ENCODE data around the gene OCEL1.

Gene OCEL1

DNA sequence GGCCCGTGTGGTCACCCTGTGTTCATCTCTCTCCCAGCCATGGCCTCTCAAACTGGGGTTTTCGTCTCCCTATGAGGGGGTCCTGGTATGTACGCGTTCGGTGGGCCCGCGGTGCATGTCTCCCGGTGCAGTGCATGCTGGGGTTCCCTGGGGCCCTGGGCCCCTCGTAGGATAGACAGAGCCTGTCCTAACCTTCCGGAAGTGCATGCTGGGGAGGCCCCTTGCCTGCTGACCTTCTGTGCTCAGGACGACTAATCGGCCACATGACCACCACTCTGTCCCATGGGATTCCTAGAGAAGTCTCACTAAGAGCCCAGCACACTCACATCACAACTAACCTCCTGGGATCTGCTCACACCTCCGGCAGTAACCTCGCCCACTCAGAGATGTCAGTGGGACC is 15.7 kb upstream of the OCEL1 start:
- no peak for DNase-seq (ENCODE audit: low spot score)

DNA sequence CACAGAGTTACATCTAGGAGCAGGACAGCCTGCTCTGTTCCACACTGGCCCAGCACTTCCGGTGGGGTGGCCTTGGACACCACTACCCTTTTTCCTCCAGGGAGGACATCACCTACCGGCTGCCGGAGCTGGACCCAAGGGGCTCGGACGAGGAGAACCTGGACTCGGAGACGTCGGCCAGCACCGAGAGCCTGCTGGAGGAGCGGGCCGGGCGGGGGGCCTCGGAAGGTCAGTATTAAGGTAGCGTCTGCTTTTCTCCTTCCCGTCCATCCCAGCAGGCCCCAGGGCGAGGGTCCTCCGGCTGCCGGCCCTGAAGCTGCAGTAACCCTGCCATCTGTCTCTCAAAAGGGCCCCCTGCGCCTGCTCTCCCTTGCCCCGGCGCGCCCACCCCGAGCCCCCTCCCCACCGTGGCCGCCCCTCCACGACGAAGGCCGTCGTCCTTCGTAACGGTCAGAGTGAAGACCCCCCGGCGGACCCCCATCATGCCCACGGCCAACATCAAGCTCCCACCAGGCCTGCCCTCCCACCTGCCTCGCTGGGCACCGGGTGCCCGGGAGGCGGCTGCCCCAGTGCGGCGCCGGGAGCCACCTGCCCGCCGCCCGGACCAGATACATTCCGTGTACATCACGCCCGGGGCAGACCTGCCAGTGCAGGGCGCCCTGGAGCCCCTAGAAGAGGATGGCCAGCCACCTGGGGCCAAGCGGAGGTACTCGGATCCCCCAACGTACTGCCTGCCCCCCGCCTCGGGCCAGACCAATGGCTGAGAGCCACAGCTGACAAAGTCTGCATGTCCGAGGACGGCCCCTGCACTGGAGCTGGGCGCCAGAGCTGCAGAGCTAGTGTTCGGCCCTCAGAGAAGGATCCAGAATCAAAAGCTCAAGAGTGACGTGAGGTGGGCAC is 14.2 kb upstream of the OCEL1 start:
- no peak for DNase-seq (ENCODE audit: low spot score)

DNA sequence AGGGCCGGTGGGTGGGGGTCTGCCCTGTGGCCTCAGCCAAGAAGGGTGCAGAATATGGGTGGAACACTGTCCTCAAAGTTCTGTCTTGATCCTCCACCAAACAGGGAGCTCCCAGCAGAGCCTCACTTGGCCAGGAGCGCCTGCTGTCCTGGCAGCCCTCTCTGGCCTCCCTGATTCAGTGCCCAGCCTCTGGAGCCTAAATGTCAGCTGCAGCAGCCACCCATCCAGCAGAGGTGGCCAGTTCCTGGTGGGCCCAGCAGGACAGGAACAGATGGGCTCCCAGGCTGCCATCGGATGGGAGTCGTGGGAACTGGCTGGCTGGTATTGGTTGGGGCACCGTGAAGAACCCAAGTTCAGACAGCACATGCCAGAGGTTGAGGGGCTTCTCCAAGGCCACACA is 12.7 kb upstream of the OCEL1 start:
- no peak for DNase-seq (ENCODE audit: low spot score)

DNA sequence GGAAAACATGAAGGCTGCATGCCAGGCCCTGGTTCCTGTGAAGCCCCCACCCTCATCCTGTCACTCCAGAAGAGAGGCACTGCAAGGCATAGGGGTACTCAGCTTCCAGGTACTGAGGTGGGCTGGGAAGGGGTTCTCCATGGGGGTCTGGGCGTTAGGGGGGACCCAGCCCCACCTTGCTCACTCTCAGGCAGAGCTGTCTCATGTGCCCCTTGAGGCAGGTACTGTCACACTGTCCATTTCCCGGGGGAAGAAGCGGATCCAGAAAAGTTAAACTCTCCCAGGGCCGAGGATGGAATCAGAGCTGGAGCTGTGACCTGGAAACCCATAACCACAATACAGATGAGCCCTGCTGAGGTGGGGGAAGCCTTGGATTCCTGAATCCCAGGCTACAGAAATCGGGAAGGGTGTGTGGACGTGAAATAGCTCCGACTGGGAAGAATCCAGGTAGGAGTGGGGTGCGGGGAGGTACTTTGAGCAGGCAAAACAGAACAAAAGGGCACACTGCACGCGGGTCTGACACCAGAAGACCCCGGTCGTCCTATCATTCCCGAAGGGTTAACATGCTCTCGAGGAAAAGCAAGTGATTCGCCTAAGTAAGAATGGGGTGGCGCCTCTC is 11.4 kb upstream of the OCEL1 start:
- no peak for DNase-seq (ENCODE audit: low spot score)

DNA sequence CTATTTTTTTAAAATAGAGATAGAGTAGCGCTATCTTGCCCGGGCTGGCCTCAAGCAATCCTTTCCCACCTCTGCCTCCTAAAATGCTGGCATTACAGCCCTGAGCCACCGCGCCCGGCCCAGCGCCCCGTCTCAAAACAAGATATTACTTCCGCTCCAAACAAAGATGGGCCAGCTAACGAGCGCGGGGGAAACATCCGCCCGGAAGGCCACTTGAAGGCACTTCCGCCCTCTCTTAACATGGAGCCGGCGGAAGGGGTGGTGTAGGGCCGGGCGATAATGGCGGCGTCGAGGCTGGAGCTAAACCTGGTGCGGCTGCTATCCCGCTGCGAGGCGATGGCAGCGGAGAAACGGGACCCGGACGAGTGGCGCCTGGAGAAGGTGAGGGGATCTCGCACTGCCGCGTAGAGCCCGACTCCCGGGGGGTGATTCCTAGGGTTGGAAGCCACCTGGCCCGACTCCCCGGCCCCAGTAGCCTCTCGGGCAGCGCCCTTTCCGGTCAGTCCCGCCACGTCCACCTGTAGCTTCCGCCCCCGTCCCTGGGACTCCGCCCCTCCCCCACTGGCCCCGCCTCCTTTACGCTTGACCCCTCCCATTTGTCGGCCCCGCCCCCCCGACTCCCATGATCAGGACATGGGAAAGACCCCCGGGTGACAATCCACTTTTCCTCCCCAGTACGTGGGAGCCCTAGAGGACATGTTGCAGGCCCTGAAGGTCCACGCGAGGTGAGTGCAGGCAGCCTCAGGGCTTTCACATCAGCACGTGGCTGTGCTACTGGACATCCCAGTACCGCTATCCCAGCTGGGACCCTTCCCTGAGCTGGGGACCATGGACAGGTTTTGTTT is 10.7 kb upstream of the OCEL1 start, which contains the start of gene USE1:
USE1 (plus strand) TSS at position 231 of the 845 bp plus-strand sequence; CDS start at position 280, 49 bp downstream.
- peak; percentile 91 for DNase-seq (ENCODE audit: low spot score)

DNA sequence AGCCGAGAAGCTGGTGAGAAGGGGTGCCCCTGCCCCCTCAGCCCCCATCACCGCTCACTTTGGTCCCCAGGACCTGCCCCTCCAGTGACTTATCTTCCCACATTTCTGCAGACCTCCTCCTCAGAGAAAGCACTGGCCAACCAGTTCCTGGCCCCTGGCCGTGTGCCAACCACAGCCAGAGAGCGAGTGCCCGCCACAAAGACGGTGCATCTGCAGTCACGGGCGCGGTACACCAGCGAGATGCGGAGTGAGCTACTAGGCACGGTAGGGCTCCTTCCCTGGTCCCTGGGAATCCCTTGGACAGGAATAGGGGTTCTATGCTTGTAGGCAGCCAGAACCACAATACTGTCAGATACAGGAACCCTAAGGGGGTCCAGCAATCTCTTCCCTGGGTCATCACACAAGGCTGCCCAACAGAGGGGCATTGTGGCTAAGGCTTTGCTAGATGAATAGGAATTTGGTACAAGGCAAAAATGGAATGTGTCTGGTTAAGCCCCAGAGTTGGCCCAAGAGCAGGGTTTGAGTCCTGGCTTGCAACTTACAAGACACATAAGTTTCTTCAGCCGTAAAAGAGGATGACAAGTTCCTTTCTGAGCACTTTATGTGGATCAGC is 9.9 kb upstream of the OCEL1 start:
- no peak for DNase-seq (ENCODE audit: low spot score)

DNA sequence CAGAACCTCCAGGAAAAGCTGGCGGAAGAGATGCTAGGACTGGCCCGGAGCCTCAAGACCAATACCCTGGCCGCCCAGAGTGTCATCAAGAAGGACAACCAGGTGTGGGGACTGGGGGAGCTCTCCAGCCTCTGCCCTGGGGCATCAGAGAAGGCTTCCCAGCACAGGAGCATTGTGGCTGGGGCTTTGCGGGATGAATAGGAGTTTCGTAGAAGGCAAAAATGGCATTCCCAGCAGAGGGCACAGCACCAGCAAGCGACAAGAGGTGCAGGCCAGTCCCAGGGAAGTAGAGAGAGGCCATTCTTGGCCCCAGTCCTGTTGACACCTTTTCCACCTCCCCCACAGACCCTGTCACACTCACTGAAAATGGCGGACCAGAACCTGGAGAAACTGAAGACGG is 6.7 kb upstream of the OCEL1 start:
- no peak for DNase-seq (ENCODE audit: low spot score)

DNA sequence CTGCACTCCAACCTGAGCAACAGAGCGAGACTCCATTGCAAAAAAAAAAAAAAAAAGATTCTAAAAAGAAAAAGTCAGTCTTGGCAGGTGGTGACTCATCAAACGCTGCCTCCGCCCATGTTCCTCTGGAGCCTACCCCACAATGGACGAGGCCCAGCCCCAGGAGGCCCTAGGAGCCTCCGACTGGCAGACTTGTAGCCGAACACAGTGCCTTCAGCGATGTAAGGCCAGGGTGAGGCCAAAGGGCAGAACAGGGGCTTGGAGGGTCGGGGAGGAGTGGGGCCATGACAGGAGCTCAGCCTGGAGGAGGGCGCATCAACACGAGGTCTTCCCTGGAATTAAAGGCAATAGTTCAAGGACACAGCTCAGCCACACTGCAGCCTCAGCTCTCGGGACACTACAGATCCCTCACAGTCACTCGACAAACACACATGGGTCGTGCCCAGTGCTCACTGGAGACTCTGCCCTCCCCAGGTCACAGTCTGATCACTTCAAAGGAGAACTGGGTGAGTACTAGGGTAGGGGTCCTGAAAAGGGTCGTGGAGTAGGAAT is 5.7 kb upstream of the OCEL1 start:
- DNase-seq (ENCODE audit: low spot score): no peak

DNA sequence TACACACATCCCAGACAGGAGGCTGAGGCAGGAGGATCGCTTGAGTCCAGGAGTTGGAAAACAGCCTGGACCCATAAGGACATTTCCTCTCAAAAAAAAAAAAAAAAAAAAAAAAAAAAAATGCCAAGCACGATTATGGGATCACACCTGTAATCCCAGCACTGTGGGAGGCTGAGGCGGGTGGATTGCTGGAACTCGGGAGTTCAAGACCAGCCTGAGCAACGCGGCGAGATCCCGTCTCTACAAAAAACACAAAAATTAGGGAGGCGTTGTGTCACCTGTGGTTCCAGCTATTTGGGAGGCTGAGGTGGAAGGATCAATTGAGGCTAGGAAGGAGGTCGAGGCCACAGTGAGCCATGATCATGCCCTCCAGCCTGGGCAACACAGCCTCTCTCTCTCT is 973 bp upstream of the OCEL1 start:
- no peak for DNase-seq (ENCODE audit: low spot score)

DNA sequence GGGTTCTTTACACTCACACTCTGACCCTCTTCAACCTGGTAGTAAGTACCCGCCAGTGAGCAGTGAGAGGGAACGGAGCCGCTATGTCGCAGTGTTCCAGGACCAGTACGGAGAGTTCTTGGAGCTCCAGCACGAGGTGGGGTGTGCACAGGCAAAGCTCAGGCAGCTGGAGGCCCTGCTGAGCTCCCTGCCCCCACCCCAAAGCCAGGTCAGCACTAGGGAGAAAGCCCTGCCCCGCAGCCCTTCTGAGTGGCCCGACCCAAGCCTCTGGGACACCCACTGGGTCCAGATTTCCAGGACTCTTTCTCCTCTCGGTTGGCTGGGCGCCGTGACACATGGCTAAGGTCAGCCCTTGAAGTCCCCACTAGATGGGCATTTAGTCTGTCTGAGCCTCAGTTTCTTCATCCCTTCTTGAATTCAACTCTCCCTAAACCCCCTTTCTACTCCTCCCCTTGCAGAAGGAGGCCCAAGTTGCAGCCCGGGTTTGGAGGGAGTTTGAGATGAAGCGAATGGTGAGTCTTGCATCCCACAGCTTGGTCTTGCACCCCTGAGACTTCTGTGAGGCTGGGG is 1.9 kb downstream of the OCEL1 start:
- DNase-seq (ENCODE audit: low spot score): no peak

DNA sequence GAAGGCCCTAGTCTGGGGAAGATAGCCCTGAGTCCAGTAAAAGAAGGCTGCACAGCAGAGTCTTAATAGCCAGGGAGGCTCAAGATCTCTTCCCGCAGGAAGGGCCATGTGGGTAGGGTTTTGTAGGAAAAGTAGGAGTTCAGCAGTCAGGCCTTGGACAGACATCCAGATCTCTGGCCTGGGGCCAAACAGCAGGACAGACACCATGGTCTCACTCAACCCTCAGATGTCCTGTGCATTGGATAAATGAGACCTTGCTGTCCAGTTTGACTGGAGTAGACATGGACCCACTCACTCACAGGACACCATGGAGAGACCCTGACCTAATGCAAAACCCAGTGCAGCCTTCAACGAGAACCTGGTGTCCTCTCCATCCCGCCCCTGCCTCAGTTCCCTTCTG is 3.9 kb downstream of the OCEL1 start:
- no peak for DNase-seq (ENCODE audit: low spot score)

DNA sequence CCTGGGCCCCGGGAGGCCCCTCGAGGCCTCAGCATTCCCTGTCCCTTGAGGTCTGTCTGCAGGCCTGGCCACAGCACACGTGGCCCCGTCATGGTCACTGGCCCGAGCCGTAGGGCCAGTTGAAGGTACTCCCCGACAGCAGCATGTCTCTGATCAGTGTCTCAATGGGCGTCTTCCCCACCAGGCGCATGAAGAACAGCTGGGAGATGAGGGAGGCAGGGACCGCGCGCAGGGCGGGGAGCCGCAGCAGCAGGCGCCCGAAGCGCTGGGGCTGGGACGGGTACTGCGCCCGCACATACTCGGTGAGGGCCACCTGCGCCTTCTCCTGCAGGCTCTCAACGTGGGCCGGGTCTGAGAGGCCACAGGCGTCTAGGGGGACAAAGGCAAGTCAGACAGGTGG is 6.2 kb downstream of the OCEL1 start:
- no peak for DNase-seq (ENCODE audit: low spot score)

DNA sequence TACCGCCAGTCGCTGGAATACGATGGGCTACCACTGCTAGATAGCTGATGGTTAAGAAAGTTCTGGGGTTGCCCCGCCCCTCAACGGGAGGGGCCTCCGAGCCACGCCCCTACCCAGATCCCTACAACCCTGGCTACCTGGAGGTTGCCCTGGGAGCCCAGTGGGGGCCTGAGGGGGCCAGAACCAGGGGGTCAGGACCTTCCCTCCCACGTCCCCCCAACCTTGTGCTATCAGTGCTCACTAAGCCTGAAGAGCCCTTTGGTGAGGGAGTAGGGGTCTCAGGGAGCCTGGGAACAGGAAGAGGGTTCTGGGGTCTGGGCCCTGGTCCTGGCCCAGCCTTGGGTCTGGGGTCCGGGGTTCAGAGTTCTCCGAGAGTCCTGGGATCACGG is 8.9 kb downstream of the OCEL1 start:
- no peak for DNase-seq (ENCODE audit: low spot score)

DNA sequence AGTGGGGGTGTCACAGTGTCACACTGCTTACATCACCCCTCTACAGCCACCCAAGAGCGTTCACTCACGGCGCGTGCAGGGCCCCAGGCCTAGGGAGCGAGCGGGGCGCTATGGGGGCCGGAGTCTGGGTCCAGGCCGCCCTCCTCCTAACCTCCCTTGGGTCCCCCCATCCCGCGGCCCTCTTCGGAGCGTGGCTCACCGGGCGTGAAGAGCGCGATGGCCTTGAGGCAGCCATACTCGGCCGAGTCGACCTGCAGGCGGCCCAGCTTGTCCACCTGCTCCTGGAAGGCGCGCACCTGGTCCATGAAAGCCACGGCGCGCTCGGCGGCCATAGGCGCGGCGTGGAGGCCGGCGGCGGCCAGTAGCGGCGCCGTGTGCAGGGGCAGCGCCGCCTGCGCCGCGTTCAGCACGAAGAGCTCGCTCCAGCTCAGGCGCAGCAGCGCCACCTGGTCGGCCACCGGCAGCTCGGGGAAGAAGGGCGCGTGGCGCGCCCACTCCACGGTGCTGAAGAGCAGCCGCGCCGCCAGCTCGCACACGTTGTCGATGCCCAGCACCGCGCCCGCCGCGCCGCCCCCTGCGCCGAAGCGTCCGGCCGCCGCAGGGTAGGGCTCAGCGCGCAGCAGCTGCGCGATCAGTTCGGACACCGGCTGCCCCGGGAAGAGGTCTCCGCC is 9.4 kb downstream of the OCEL1 start:
- peak; percentile 60 for DNase-seq (ENCODE audit: low spot score)

DNA sequence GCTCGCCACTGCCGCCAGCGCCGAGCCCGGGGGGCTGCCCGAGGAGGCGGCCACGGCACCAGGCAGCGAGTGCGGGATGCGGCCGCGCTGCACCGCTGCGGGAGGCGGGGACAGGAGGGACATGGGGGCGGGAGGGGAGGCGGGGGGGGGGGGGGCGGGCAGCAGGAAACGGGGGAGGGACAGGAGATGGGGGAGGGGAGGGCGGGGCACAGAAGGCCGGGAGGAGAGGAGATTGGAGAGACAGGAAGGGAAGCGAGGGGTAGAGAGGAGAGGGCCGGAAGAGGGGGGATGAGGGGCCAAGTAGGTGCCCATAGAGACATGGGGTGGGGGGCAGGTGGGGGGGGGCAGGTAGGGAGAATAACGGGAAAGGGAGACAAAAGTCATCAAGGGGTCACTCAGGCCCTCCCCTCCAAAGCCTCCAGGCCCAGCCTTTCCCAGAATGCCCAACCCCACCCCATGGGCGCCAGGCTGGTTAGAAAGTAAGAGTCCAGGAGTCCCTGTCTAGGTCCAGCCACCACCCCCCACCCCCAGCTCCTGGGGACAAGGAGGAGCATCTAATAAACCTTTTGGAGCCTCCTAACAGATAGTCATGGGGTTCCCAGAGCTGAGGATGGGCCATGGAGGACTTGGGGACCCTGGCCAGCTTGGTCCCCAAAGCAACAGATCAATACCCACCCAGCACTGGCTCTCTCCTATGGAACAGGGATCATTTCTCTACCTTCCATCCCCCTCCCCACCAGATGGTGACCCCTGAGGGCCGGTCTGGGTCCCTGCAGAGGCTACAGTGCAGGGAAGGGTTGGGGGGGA is 10.1 kb downstream of the OCEL1 start:
- DNase-seq (ENCODE audit: low spot score): no peak

DNA sequence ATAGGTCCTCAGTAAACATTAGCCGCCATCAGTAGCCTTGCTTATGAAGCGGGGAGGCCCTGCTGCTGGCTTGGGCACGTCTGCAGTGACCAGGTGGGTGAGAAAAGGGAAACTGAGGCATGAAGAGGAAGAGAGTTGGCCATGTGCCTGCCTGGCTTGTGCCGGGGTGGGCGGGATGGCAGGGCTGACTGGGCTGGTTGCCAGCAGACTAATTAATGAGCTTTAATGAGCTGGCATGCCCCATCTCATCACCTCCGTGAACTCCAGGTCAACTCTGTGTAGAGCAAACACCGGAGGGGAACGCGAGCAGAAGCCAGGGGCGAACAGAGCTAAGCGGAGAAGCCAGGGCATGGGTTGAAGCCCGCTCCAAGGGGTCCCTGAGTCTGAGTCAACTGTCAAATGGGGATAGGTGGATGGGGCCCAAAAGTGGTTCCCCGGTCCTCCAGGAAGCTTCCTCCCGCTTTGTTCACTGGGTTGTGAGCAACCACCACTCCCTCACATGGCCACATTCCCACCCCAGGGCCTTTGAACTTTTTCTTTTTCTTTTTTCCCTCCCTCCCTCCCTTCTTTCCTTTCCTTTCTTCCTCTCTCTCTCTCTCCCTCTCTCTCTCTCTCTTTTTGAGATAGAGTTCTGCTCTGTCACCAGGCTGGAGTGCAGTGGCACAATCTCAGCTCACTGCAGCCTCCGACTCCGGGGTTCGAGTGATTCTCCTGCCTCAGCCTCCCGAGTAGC is 11.0 kb downstream of the OCEL1 start:
- DNase-seq (ENCODE audit: low spot score): no peak

DNA sequence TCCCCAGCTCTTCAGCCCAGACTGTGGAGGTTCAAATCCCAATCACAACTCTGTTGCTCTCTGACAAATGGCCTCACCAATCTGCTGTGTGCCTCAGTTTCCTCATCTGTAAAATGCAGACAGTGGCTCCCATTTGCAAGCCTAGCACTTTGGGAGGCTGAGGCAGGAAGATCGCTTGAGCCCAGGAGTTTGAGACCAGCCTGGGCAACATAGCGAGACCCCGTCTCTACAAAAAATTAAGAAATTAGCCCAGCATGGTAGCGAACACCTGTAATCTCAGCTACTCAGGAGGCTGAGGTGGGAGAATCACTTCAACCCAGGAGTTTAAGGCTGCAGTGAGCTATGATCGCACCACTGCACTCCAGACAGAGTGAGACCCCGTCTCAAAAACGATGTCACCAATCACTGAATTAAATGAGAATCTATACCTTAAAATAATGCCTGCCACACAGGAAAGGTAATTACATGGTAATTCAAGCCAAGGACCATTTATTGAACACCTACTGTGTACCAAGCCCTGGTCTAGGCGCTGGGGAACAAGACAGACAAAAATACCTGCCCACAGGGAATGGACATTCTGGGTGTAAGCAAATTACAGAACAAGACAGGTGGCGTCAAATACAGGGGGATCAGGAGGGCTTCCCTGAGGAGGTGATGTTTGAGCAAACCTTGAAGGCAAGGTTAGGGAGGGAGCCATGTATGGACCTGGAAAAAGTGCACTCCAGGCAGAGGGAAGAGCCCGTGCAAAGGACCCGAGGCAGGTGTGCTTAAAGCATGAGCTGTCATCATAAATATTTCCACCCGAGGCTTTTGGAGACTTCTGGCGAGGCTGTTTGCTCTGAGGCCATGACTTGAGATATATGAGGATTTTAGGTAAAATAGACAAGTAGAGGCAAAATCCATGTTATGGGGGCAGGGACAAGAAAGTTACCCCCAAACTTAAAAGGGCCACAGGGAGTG is 12.0 kb downstream of the OCEL1 start:
- DNase-seq (ENCODE audit: low spot score): no peak

DNA sequence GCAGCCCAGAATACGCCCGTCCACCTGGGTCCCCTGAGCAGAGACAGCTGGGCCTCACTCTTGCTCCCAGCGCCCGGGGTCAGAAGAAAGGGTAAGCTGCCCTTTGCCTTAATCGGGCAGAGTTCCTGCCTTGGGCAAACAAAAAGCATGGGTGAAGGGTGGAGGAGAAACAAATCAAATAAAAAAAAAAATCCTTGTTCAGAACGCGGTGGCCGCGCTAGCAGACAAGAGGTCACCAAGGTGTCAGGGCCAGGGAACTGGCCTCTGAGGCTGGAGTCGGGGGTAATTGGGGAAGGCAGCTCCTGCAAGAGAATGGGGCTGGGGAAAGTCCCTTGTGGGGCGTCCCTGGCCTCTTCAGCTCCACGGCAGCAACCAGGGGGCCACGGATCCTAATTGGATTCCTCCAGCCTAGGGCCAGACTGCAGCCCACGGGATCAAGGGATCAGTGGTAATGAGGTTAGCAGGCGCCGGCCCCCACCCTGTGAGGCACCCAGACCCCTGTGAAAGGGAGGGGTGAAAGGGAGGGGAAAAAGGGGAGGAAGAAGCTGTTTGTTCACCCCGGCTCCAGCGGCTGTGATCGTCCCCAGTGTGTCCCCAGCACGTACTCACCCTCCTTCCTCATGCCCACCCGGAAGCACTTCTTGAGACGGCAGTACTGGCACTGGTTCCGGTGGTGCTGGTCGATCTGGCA is 14.2 kb downstream of the OCEL1 start:
- no peak for DNase-seq (ENCODE audit: low spot score)

Data from putamen (tissue), 1 donor.